ENCODE measurements around the gene PLS3.

PLS3 gene

GRCh38 chrX:115581759-115582615 lies 21.0 kb downstream of the PLS3 start:
- TF ChIP-seq CTCF (conservative IDR thresholded peaks at IDR 0.05; ENCODE audit: low read depth, low read length) = no peak
- no peak for DNase-seq (ENCODE audit: low read depth)

GRCh38 chrX:115582616-115583495 lies 21.9 kb downstream of the PLS3 start:
- no peak overlapping the region for H3K4me3 ChIP-seq (ENCODE audit: low read depth, low read length)
- no peak for TF ChIP-seq CTCF (conservative IDR thresholded peaks at IDR 0.05; ENCODE audit: low read depth, low read length)
- DNase-seq (ENCODE audit: low read depth) = no peak

More at GRCh38 chrX:115581759-115582615, 21.0 kb downstream of the PLS3 start:
- H3K4me3 ChIP-seq (ENCODE audit: low read depth, low read length) = no peak overlapping the region

- H3K4me3 ChIP-seq (ENCODE audit: low read depth, low read length) = no peak overlapping the region
- DNase-seq (ENCODE audit: low read depth) = peak; percentile 52
- TF ChIP-seq CTCF (conservative IDR thresholded peaks at IDR 0.05; ENCODE audit: low read depth, low read length) = no peak
These were observed 22.6 kb downstream of the PLS3 start for GRCh38 chrX:115583496-115584004.

GRCh38 chrX:115584696-115585095 lies 23.7 kb downstream of the PLS3 start:
- H3K4me3 ChIP-seq (ENCODE audit: low read depth, low read length) = no peak overlapping the region
- DNase-seq (ENCODE audit: low read depth) = peak; percentile 56
- TF ChIP-seq CTCF (conservative IDR thresholded peaks at IDR 0.05; ENCODE audit: low read depth, low read length) = no peak

DNA sequence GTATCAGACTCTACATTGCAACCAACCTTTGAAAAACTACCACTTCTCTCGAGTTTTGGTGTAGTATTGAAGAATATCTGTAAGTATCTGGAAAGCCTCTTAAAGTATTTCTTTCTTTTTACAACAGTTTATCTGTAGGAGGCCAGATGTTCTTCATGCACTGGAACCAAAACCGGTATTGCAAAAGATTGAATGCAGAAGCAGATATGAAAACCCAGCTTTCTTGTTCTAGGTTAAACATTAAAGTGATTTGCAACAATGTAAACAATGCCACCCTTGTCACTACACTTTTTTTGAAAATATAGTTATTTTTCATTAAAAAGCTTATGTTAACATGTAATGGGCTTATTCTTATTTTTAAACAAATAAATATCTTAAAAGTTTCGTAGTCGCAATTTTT lies 27.2 kb downstream of the PLS3 start:
- no peak overlapping the region for H3K4me3 ChIP-seq (ENCODE audit: low read depth, low read length)
- TF ChIP-seq CTCF (conservative IDR thresholded peaks at IDR 0.05; ENCODE audit: low read depth, low read length) = no peak
- DNase-seq (ENCODE audit: low read depth) = no peak

GRCh38 chrX:115589419-115589818 lies 28.4 kb downstream of the PLS3 start:
- no peak for TF ChIP-seq CTCF (conservative IDR thresholded peaks at IDR 0.05; ENCODE audit: low read depth, low read length)
- no peak overlapping the region for H3K4me3 ChIP-seq (ENCODE audit: low read depth, low read length)
- DNase-seq (ENCODE audit: low read depth) = no peak
